GM21723 (cell line): ENCODE measurements around the gene DCDC1.
"Not testable (repeated sequence)": the region's sequence is repeated elsewhere in the genome, so short reads cannot be mapped to it uniquely, and the experiment has no call there.

Experiments used
- ATAC-seq: cut with Tn5 transposase; IDR thresholded peaks from one replicate; pipeline ENCODE4 v1.9.1; 2021; ENCODE audit warnings: mild to moderate bottlenecking, moderate library complexity; ENCODE audit not compliant: unreplicated experiment

DCDC1 gene

GRCh38 chr11:31337806-31338205 lies 31.7 kb downstream of the DCDC1 start:
- ATAC-seq: no peak

GRCh38 chr11:31328697-31329096 lies 40.8 kb downstream of the DCDC1 start:
- no peak for ATAC-seq

- no peak for ATAC-seq
Observed at GRCh38 chr11:31327417-31327816, 42.1 kb downstream of the DCDC1 start.

GRCh38 chr11:31326470-31327148 lies 42.9 kb downstream of the DCDC1 start:
- no peak for ATAC-seq

- no peak for ATAC-seq
Observed at GRCh38 chr11:31325160-31325559, 44.4 kb downstream of the DCDC1 start.

GRCh38 chr11:31323145-31323544 lies 46.4 kb downstream of the DCDC1 start:
- ATAC-seq: no peak

- ATAC-seq: not testable (repeated sequence)
Observed at GRCh38 chr11:31321494-31321893, 48.0 kb downstream of the DCDC1 start.

- ATAC-seq: no peak
Observed at GRCh38 chr11:31303644-31304180, 65.8 kb downstream of the DCDC1 start.

- no peak for ATAC-seq
Observed at GRCh38 chr11:31301549-31302510, 67.7 kb downstream of the DCDC1 start.

GRCh38 chr11:31295308-31295707 lies 74.2 kb downstream of the DCDC1 start:
- no peak for ATAC-seq

- ATAC-seq: not testable (repeated sequence)
Observed at GRCh38 chr11:31273527-31273926, 96.0 kb downstream of the DCDC1 start.

GRCh38 chr11:31267720-31268119 lies 101.8 kb downstream of the DCDC1 start:
- no peak for ATAC-seq

GRCh38 chr11:31264834-31265233 lies 104.7 kb downstream of the DCDC1 start:
- no peak for ATAC-seq

GRCh38 chr11:31262761-31263160 lies 106.8 kb downstream of the DCDC1 start:
- ATAC-seq: no peak

GRCh38 chr11:31259797-31260196 lies 109.7 kb downstream of the DCDC1 start:
- ATAC-seq: no peak

GRCh38 chr11:31254415-31254814 lies 115.1 kb downstream of the DCDC1 start:
- ATAC-seq: no peak

GRCh38 chr11:31248768-31249167 lies 120.8 kb downstream of the DCDC1 start:
- ATAC-seq: no peak

GRCh38 chr11:31247321-31247720 lies 122.2 kb downstream of the DCDC1 start:
- no peak for ATAC-seq

GRCh38 chr11:31246451-31247165 lies 122.9 kb downstream of the DCDC1 start:
- ATAC-seq: no peak

- no peak for ATAC-seq
Observed at GRCh38 chr11:31243706-31244105, 125.8 kb downstream of the DCDC1 start.

GRCh38 chr11:31240340-31240904 lies 129.1 kb downstream of the DCDC1 start:
- ATAC-seq: no peak
